Measurements from ENCODE around the gene KRT5. TPM values are rescaled to one million over a fixed set of nuclear protein-coding genes. Genes with fewer than 3 reads are reported as not detected.

KRT5 gene
- total RNA-seq, 1 donor: not detected

DNA sequence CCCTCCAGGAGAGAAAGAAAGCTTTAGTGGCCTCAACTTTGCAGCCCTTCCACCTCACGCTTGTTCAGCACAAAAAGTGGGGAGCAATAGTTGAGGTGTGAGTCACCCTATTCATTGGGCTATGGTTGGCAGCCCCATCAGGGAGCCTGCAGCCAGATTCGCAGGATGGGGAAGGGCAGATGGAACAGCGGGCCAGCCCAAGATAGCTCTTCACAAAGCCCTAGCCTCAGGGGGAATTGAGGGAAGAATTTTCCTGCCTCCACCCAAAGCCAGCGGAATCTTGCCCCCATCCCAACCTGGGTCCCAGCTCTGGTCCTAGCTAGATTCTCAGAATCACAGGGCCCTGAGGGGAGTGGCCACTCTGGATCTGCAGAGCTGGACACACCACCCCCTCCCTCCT, 3.6 kb upstream of the KRT5 start:
- DNase-seq (ENCODE audit: low read depth): no peak
- TF ChIP-seq, protein P1, sequence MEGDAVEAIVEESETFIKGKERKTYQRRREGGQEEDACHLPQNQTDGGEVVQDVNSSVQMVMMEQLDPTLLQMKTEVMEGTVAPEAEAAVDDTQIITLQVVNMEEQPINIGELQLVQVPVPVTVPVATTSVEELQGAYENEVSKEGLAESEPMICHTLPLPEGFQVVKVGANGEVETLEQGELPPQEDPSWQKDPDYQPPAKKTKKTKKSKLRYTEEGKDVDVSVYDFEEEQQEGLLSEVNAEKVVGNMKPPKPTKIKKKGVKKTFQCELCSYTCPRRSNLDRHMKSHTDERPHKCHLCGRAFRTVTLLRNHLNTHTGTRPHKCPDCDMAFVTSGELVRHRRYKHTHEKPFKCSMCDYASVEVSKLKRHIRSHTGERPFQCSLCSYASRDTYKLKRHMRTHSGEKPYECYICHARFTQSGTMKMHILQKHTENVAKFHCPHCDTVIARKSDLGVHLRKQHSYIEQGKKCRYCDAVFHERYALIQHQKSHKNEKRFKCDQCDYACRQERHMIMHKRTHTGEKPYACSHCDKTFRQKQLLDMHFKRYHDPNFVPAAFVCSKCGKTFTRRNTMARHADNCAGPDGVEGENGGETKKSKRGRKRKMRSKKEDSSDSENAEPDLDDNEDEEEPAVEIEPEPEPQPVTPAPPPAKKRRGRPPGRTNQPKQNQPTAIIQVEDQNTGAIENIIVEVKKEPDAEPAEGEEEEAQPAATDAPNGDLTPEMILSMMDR (IDR thresholded peaks at IDR 0.05; ENCODE audit: insufficient read depth, low read length): no peak

DNA sequence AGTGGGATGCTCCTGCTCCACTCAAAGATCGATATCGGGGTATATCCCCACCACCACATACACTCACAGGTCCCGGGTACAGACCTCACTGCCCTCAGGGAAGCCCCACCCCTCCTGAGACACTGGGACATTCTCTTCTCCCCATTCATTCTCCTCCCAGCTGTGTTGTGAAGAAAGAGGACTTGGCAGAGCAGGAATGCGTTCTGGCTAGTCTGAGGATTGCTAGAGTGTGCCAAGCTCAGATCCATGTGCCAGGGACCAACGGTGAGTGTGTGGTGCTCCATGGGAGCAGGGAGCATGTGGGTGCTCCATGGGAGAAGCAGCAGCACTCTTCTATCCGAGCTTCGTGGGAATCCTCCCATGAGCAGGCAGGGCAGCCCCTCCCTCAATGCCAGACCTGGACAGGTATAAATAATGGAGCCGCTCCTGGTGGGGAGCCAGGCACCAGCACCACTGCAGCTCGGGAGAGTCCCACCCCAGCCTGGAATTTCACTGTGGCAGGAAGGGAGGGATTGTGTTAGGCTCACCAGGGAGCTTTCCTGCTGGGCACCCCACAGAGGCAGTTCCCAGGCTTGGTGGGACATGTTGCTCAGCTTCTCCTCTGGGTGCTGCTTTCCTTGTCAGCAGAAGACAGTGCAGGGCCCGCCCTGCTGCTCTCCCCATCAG, 2.3 kb upstream of the KRT5 start:
- no peak overlapping the region for H3K4me3 ChIP-seq (ENCODE audit: low read depth, low read length)
- no peak for DNase-seq (ENCODE audit: low read depth)
- TF ChIP-seq, protein P1 (IDR thresholded peaks at IDR 0.05; ENCODE audit: insufficient read depth, low read length): no peak

More for the DNA sequence above, 3.6 kb upstream of the KRT5 start:
- H3K4me3 ChIP-seq (ENCODE audit: low read depth, low read length): no peak overlapping the region

DNA sequence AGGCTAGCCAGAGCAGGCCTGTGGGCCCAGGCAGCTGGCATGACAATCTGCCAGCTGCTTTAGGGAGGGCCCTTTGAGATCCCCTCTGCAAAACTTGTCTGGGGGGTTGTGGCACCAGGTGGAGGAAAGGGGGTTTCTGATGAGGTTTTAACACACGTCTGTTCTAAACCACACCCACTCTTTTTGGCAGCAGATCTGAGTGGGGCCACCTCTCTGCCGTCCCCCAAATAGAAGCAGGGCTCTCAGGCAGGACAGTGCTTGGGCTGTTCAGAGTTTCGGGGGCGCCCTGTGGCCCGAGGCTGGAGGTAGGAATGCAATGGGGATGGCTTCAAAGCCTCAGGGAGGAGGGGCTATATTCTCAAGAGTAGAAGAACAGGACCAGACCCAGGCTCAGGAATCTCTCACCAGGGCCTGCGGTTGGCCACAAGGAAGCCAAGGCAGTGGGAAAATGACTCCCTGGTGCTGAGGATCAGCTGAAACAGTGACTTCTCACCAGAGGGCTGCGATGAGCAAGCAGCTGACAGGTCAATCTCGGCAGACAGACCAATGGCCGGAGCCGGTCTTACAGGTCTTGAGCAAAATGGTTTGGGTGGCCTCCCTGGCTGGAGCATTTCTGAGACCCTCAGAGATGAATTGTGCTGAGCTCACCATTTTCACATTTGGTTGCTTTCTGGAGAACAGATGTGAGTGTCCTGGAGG, 1.5 kb upstream of the KRT5 start:
- no peak overlapping the region for H3K4me3 ChIP-seq (ENCODE audit: low read depth, low read length)
- TF ChIP-seq, protein P1 (IDR thresholded peaks at IDR 0.05; ENCODE audit: insufficient read depth, low read length): no peak
- no peak for DNase-seq (ENCODE audit: low read depth)

DNA sequence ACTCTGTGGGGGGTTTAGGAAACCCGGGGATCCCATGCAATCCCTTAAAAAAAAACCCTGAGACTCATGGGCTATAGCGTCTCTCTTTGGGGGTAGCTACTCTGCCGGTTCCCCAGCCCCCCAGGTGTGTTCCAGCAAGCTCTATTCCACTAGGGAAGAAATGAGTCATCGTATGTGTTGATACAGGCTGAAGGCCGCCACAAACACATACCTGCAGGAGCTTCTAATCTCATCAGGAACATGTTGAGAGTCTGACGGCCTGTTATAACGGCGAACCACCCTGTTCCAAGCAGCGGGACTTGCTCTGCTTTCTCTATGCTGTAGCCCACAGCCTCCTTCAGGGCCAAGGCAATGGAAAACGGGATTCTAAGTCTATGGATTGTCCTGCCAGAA, 977 bp upstream of the KRT5 start:
- TF ChIP-seq, protein P1 (IDR thresholded peaks at IDR 0.05; ENCODE audit: insufficient read depth, low read length): no peak
- no peak for DNase-seq (ENCODE audit: low read depth)
- H3K4me3 ChIP-seq (ENCODE audit: low read depth, low read length): no peak overlapping the region

DNA sequence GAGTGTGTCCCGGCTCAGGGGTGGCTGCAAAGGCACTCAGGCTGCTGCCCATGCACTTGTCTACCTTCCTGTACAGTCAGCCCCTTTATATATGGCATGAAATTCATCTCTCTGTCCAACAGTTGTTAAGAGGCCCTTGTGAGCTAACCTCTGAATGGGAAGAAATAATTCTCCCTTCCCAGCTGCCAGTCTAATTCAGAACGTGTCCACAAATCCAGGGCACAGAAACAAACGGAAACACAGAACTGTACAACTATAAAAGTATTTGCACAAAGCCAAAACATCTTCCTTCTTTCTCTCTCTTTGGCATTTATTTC, 849 bp downstream of the KRT5 start:
- no peak for DNase-seq (ENCODE audit: low read depth)
- TF ChIP-seq, protein P1 (IDR thresholded peaks at IDR 0.05; ENCODE audit: insufficient read depth, low read length): no peak
- H3K4me3 ChIP-seq (ENCODE audit: low read depth, low read length): no peak overlapping the region

DNA sequence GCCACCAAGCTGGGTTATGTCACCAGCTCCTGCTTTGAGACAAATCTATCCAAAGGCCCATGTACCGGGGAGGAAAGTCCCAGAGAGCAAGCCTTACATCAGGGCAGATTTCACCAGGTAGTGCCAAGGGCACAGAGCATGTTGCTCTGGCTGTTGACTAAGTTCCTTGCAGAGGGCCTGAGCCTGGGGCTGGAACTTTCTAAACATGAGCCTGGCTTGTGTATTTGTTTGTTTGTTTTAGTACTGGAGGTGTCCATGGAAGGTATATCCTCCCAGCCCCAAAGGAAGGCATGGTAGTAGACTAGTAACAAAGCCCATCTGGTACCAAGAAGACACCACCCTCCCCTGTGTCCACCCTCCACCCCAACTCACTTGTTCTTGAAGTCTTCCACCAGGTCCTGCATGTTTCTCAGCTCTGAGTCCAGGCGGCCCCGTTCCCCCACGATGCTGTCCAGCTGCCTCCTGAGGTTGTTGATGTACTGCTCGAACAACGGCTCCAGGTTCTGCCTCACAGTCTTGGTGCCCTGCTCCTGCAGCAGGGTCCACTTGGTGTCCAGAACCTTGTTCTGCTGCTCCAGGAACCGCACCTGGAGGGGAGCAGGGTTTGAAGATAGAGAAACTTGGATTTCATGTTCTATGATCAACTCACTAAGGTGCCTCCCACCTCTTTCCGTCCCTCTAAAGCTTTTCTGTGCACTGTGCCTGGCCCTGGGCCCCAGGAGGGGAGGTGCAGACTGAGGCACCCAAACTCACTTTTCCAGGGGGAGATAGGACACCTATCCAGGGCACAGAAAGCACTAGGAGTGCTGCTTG, 1.4 kb downstream of the KRT5 start:
- TF ChIP-seq, protein P1 (IDR thresholded peaks at IDR 0.05; ENCODE audit: insufficient read depth, low read length): no peak
- H3K4me3 ChIP-seq (ENCODE audit: low read depth, low read length): no peak overlapping the region
- no peak for DNase-seq (ENCODE audit: low read depth)

Measured in fibroblast of the aortic adventitia (primary cell).